Fibroblast of the aortic adventitia (primary cell): Measurements from ENCODE around the gene TBL1X. TPM values are rescaled to one million over a fixed set of nuclear protein-coding genes. Genes with fewer than 3 reads are reported as not detected.

Source experiments
- DNase-seq: peaks from one replicate; pipeline ENCODE4 v3.0.0-alpha.2; 2010; ENCODE audit warnings: low read depth
- H3K4me3 ChIP-seq: 2 replicates; pipeline ENCODE4 v1.5.1; 2011; ENCODE audit warnings: low read depth, mild to moderate bottlenecking, control low read depth, low read length, moderate library complexity
- CTCF ChIP-seq: IDR thresholded peaks from 2 replicates; pipeline ENCODE4 v1.5.1; 2011; ENCODE audit warnings: mild to moderate bottlenecking, low read length, control low read depth, inconsistent platforms; ENCODE audit not compliant: insufficient read depth
- total RNA-seq: library from RNA; depleted of rRNA; stranded (reverse); fragments of >200 nt; gene quantifications from 2 replicates; pipeline ENCODE4 v1.2.3, GENCODE V29; 2012; ENCODE audit warnings: low replicate concordance

TBL1X gene
- total RNA-seq, 1 donor: 15.6 TPM

GRCh38 chrX:9597361-9598035 lies 132.6 kb downstream of the TBL1X start:
- no peak overlapping the region for H3K4me3 ChIP-seq
- TF ChIP-seq CTCF: no peak
- no peak for DNase-seq

- no peak for DNase-seq
- no peak overlapping the region for H3K4me3 ChIP-seq
- TF ChIP-seq CTCF: no peak
These were observed 133.5 kb downstream of the TBL1X start for GRCh38 chrX:9598344-9598743.

- TF ChIP-seq CTCF: no peak
- H3K4me3 ChIP-seq: no peak overlapping the region
- peak; percentile 74 for DNase-seq
These were observed 139.5 kb downstream of the TBL1X start for GRCh38 chrX:9604111-9604907.

GRCh38 chrX:9604908-9605306 lies 140.0 kb downstream of the TBL1X start:
- no peak overlapping the region for H3K4me3 ChIP-seq
- TF ChIP-seq CTCF: no peak
- no peak for DNase-seq

- H3K4me3 ChIP-seq: no peak overlapping the region
- no peak for TF ChIP-seq CTCF
- DNase-seq: no peak
These were observed 140.6 kb downstream of the TBL1X start for GRCh38 chrX:9605484-9605883.

GRCh38 chrX:9606971-9607370 lies 142.1 kb downstream of the TBL1X start:
- no peak for DNase-seq
- H3K4me3 ChIP-seq: no peak overlapping the region
- no peak for TF ChIP-seq CTCF
